Tibial nerve (tissue), 4 donors: ENCODE data around the gene CAVIN2.

ENCODE experiments used
- EP300 ChIP-seq, 2 donors: sonication (generic); formaldehyde crosslinking; IDR thresholded peaks; one replicate each; pipeline ENCODE4 v1.6.1; 2017; ENCODE audit warnings: antibody characterized with exemption in 2 of 2, mild to moderate bottlenecking in 1 of 2
- POLR2A ChIP-seq, 2 donors: fragments of 450-650 bp; IDR thresholded peaks; one replicate each; pipeline ENCODE4 v1.6.1; 2017; ENCODE audit warnings: antibody characterized with exemption in 2 of 2, mild to moderate bottlenecking in 2 of 2, moderate library complexity in 2 of 2
- TF ChIP-seq, protein P1 (sequence below), 5 experiments: fragments of 200-600 bp in 3 of 5; fragments of 450-650 bp in 2 of 5; sonication (generic) in 3 of 5; IDR thresholded peaks; one replicate each; pipeline ENCODE4 v1.5.1; 2016 to 2019; ENCODE audit warnings: antibody characterized with exemption in 5 of 5, mild to moderate bottlenecking in 3 of 5, moderate library complexity in 2 of 5

DNA sequence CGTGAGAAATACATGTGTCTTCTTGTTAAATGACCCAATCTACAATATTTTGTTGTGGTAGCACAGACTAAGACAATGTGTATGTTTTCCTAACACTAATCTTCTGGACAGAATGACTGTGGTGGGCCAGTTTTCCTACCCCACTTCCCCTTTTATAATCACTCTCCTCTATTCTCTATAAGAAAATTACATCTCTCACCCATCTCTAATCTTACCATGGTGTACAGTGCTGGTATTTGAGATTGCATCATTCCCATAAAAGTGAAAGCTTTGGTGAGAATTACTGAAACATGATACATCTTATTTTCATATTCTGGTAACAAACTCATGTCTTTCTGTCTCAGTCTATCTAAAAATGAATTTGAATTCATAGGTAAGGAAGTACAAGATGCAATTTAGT lies 40.5 kb downstream of the CAVIN2 start:
- TF ChIP-seq, protein P1, sequence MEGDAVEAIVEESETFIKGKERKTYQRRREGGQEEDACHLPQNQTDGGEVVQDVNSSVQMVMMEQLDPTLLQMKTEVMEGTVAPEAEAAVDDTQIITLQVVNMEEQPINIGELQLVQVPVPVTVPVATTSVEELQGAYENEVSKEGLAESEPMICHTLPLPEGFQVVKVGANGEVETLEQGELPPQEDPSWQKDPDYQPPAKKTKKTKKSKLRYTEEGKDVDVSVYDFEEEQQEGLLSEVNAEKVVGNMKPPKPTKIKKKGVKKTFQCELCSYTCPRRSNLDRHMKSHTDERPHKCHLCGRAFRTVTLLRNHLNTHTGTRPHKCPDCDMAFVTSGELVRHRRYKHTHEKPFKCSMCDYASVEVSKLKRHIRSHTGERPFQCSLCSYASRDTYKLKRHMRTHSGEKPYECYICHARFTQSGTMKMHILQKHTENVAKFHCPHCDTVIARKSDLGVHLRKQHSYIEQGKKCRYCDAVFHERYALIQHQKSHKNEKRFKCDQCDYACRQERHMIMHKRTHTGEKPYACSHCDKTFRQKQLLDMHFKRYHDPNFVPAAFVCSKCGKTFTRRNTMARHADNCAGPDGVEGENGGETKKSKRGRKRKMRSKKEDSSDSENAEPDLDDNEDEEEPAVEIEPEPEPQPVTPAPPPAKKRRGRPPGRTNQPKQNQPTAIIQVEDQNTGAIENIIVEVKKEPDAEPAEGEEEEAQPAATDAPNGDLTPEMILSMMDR (IDR thresholded peaks at IDR 0.05), result no peak
- TF ChIP-seq POLR2A (IDR thresholded peaks at IDR 0.05), result no peak
- TF ChIP-seq EP300 (IDR thresholded peaks at IDR 0.05), result no peak
